IgD-negative memory B cell (primary cell): ENCODE data around the gene DGLUCY. TPM values are rescaled to one million over a fixed set of nuclear protein-coding genes. Genes with fewer than 3 reads are reported as not detected.
A peak's percentile ranks its signal among the peaks of the same experiment; 100 is the strongest.
"Not testable (repeated sequence)": the region's sequence is repeated elsewhere in the genome, so short reads cannot be mapped to it uniquely, and the experiment has no call there.

Experiments
- H3K27ac Mint-ChIP-seq, 3 donors: one replicate each; pipeline ENCODE4 v1.8.0; 2020 to 2022; ENCODE audit warnings: mild to moderate bottlenecking in 3 of 3, mixed read lengths in 3 of 3, moderate library complexity in 1 of 3
- H3K27me3 Mint-ChIP-seq: one replicate; pipeline ENCODE4 v1.8.0; 2021; ENCODE audit warnings: mixed read lengths
- H3K36me3 Mint-ChIP-seq: one replicate; pipeline ENCODE4 v1.8.0; 2020; ENCODE audit warnings: mild to moderate bottlenecking, mixed read lengths
- H3K4me1 Mint-ChIP-seq, 3 donors: one replicate each; pipeline ENCODE4 v1.8.0; 2020 to 2022; ENCODE audit warnings: mixed read lengths in 3 of 3, mild to moderate bottlenecking in 1 of 3
- H3K4me3 Mint-ChIP-seq, 4 donors: one replicate each; pipeline ENCODE4 v1.8.0; 2020 to 2022; ENCODE audit warnings: mild to moderate bottlenecking in 4 of 4, mixed read lengths in 4 of 4, moderate library complexity in 3 of 4
- H3K9me3 Mint-ChIP-seq, 3 donors: one replicate each; pipeline ENCODE4 v1.8.0; 2020 to 2021; ENCODE audit warnings: mixed read lengths in 3 of 3, mild to moderate bottlenecking in 1 of 3
- polyA plus RNA-seq: library from polyadenylated mRNA; unstranded; fragments of 300-500 nt; fragmentation: Illumina TruSeq; gene quantifications from one replicate; pipeline ENCODE4 v1.2.3, GENCODE V29; 2021

The DGLUCY gene
- polyA plus RNA-seq, 1 donor from 2014 or later, result 68.0 TPM

DNA sequence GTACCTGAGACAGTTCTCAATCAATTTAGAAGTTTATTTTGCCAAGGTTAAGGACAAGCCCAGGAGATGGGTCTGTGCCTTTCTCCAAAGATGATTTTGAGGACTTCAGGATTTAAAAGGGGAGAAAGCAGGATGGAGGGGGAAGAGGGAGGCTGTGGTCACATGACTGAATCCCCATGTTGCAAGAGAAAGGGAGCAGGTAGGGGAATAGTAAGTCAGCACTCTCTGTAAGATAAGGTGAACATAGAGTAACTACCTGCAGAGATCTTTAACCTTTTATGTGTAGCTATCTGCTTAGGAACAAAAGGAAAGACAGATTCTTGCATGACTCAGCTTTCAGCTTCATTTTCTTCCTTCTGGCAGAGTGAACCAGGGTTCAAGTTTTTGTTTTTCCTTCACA is 25.9 kb downstream of the DGLUCY start:
- H3K36me3 Mint-ChIP-seq, result peaks cover 4% of the 10 kb centered on the region
- no peaks in the 10 kb centered on the region for H3K27me3 Mint-ChIP-seq
- no peaks in the 10 kb centered on the region for H3K9me3 Mint-ChIP-seq
- H3K27ac Mint-ChIP-seq, result peak overlapping the region in 1 of 3 donors; percentile 73
- no peak overlapping the region for H3K4me3 Mint-ChIP-seq
- H3K4me1 Mint-ChIP-seq, result peaks cover 14 to 32% (median 22%) of the 10 kb centered on the region in 3 donors

DNA sequence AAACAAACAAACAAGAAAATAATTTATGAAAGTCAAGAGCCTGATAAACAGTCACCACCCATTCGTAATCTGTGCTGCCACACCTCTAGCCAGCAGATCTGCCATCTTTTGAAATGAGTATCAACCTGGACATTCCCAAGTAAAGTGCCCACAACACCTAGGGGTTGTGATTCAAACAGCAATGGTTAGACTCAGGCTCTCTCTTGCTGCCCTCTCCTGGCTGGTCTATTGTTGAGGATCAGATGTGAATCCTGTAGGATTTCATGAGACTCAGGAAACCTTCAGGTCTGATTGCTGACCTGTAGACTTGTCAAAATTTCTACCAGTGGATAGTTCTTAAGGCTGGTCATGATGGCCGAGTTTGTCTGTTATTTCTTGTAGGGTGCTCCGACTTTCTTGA is 26.8 kb downstream of the DGLUCY start:
- H3K27me3 Mint-ChIP-seq, result no peaks in the 10 kb centered on the region
- no peaks in the 10 kb centered on the region for H3K9me3 Mint-ChIP-seq
- H3K27ac Mint-ChIP-seq, result peak overlapping the region in 2 of 3 donors; percentile 12 to 73
- peaks cover 6% of the 10 kb centered on the region for H3K36me3 Mint-ChIP-seq
- H3K4me1 Mint-ChIP-seq, result peaks cover 14 to 32% (median 22%) of the 10 kb centered on the region in 3 donors
- H3K4me3 Mint-ChIP-seq, result peak overlapping the region in 1 of 4 donors; percentile 10

DNA sequence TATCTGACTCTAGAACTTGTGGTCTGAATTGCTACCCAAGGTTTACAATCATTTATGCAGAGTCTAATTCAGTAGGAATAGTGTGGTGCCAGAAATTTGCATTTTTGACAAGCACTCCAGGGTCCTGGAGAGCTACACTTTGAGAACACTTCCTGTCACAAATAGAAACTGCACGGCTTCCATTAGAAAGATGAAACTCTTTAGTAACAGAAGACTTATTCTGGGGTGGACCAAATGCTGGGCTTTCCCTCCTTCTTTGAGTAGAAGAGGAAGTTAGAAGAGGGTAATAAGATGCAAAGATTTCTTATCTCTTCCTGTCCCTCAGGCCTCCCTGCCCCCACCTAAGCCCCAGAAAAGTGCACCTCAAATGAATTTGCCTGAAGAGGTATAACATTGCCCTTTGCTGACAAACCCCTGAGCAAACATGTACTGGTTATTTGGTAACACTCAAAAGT is 28.4 kb downstream of the DGLUCY start:
- H3K9me3 Mint-ChIP-seq, result no peaks in the 10 kb centered on the region
- H3K27me3 Mint-ChIP-seq, result no peaks in the 10 kb centered on the region
- peaks cover 14 to 32% (median 22%) of the 10 kb centered on the region in 3 donors for H3K4me1 Mint-ChIP-seq
- H3K36me3 Mint-ChIP-seq, result peaks cover 5% of the 10 kb centered on the region
- H3K27ac Mint-ChIP-seq, result peak overlapping the region; percentile 79 to 96 (median 90)
- peak overlapping the region in 3 of 4 donors; percentile 31 to 88 (median 85) for H3K4me3 Mint-ChIP-seq

DNA sequence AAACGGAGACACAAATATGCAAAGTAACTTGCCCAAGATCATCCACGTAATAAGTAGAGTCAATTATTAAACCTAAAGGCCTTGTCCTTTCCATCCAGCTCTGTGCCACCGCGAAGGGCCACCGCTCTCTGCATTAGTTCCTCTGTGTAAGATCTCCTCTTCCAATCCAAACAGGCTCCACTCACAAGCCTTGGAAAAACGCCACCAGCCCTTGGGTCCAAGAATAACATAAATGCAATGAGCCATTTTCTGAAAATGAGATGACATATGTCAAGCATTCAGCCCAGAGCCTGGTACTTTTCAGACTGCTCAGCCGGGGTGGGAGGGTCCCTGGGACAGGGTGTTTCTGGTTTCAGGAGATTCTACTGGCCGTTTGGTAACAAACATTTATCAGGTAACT is 30.0 kb downstream of the DGLUCY start:
- no peaks in the 10 kb centered on the region for H3K27me3 Mint-ChIP-seq
- H3K36me3 Mint-ChIP-seq, result peaks cover 4% of the 10 kb centered on the region
- H3K27ac Mint-ChIP-seq, result peak overlapping the region in 1 of 3 donors; percentile 47
- peaks cover 14 to 28% (median 22%) of the 10 kb centered on the region in 3 donors for H3K4me1 Mint-ChIP-seq
- no peak overlapping the region for H3K4me3 Mint-ChIP-seq
- H3K9me3 Mint-ChIP-seq, result no peaks in the 10 kb centered on the region

DNA sequence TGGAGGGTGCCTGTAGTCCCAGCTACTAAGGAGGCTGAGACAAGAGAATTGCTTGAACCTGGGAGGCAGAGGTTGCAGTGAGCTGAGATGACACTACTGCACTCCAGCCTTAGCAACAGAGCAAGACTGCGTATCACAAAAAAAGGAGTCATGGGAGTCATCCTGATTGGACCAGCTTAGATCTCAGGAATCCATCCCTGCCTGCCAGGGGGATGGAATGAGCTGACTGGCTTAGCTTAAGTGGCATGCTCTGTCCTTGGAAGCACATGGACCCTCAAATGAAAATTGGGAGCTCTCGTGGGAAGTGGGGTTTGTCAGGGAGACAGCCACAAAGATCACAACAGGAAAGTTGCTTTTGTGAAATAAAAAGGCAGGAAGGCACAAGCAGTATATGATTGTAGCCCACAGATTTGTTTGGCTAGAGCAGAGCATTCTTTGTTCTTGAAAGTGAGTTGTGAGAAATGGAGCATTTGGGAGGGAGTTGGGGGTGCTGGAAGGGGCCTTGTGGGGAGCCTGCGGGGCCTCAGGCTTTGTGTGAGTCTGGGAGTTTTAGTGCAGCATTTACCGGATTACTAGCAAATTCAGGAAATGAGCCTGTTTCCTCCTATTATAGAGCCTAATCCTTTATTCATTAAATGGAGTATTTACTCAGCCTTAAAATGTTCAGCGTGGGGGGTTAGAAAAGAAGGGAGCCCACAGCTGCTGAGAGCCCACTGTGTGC is 30.7 kb downstream of the DGLUCY start:
- H3K27me3 Mint-ChIP-seq, result no peaks in the 10 kb centered on the region
- no peak overlapping the region for H3K4me3 Mint-ChIP-seq
- peaks cover 4% of the 10 kb centered on the region for H3K36me3 Mint-ChIP-seq
- H3K27ac Mint-ChIP-seq, result peak overlapping the region in 1 of 3 donors; percentile 47
- peaks cover 14 to 27% (median 22%) of the 10 kb centered on the region in 3 donors for H3K4me1 Mint-ChIP-seq
- no peaks in the 10 kb centered on the region for H3K9me3 Mint-ChIP-seq

DNA sequence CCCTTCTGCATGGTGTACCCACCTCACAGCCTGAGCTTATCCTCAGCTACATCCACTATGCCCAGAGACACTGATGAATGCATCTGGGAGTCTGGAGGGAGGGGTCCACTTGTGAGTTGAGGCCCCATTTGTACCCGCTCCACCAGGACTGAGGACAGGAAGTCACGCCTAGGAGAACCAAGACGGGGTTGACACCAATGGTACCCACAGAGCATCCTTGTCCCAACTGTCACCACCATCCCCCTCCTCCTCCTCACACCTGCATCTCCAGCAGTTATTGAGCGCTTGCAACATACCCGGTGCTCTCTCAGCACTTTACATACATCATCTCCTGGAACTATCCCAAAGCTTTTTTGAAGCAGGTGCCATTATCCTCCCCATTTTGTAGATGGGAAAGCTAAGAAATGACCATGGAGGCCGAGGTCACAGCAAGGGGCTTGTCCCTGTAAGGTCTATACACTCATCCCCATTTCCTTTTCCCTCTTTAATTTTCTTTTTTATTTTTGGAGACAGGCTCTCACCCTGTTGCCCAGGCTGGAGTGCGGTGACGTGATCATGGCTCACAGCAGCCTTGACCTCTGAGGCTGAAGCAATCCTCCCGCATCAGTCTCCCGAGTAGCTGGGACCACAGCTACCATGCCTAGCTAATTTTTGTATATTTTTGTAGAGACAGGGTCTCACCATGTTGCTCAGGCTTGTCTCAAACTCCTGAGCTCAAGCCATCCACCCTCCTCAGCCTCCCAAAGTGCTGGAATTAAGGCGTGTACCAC is 31.7 kb downstream of the DGLUCY start:
- peaks cover 13 to 24% (median 17%) of the 10 kb centered on the region in 3 donors for H3K4me1 Mint-ChIP-seq
- peak overlapping the region in 1 of 3 donors; percentile 62 for H3K27ac Mint-ChIP-seq
- H3K4me3 Mint-ChIP-seq, result peak overlapping the region in 1 of 4 donors; percentile 60
- peaks cover 4% of the 10 kb centered on the region for H3K36me3 Mint-ChIP-seq
- no peaks in the 10 kb centered on the region for H3K27me3 Mint-ChIP-seq
- no peaks in the 10 kb centered on the region for H3K9me3 Mint-ChIP-seq

DNA sequence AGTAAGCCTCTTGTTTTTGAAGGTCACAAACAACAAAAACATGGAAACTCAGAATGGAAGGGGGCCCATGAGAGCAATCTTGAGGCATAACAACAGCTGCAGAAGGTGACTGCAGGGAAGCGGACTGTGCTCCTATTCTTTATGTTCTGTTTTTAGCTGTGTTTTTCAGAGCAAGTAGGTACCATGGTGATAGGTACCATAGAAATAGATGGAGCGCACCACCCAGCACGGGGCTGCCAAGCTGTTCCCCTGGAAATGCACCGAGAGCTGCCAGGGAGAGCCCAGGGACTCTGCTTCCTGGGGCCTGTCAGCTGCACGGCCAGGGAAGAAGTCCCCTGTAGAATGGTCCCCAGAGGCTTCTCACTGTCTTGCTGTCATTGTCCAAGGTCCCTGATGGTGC is 32.8 kb downstream of the DGLUCY start:
- Mint-ChIP-seq H3K27me3 (no peaks in the 10 kb centered on the region), H3K36me3 (peaks cover 4% of the 10 kb centered on the region), H3K9me3 (no peaks in the 10 kb centered on the region), H3K4me3 (no peak overlapping the region), H3K4me1 (peaks cover 9 to 24% (median 14%) of the 10 kb centered on the region in 3 donors), H3K27ac (no peak overlapping the region)

DNA sequence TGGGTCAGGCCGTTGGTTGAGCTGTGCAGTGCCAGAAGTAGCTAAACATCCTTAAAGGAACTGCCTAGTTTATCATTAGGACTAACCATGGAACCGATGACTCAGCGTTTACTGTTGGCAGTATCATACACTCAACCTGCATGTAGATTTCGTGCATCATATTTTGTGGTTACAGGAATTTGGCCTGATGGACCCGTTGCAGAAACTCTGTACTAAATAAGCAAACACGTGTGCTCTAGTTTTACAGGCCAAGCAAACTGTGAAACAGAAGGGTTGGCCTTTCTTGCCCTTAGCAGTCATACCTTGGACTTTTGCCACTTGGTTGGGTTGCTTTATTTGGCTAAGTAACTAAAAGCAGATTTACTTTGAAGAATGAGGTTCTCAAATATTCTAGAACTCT is 35.6 kb downstream of the DGLUCY start:
- Mint-ChIP-seq H3K4me1 (peaks cover 0 to 5% (median 5%) of the 10 kb centered on the region in 3 donors), H3K27ac (no peak overlapping the region), H3K27me3 (no peaks in the 10 kb centered on the region), H3K4me3 (no peak overlapping the region), H3K9me3 (no peaks in the 10 kb centered on the region), H3K36me3 (peaks cover 4% of the 10 kb centered on the region)

DNA sequence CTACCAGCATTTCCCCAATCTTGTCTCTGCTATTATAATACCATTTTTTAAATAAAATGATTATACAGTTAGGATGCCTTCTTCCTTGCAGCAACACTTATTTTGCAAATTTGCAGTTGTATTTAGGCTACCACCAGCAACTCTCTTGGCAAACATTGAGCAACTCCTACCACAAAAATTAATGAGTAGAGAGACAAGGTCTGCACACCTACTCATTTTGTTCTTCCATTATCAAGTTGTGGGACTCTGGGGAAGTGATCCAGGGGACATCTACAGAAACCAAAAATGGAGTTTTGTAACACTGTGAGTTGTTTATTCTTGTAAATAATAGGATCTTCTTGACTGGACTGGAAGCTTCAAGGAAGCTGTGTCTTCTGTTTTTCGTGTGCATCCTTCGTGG is 38.6 kb downstream of the DGLUCY start:
- H3K27ac Mint-ChIP-seq, result peak overlapping the region in 1 of 3 donors; percentile 40
- H3K9me3 Mint-ChIP-seq, result no peaks in the 10 kb centered on the region
- H3K27me3 Mint-ChIP-seq, result no peaks in the 10 kb centered on the region
- no peak overlapping the region for H3K4me3 Mint-ChIP-seq
- no peaks in the 10 kb centered on the region for H3K36me3 Mint-ChIP-seq
- H3K4me1 Mint-ChIP-seq, result peaks cover 2 to 6% (median 5%) of the 10 kb centered on the region in 3 donors

DNA sequence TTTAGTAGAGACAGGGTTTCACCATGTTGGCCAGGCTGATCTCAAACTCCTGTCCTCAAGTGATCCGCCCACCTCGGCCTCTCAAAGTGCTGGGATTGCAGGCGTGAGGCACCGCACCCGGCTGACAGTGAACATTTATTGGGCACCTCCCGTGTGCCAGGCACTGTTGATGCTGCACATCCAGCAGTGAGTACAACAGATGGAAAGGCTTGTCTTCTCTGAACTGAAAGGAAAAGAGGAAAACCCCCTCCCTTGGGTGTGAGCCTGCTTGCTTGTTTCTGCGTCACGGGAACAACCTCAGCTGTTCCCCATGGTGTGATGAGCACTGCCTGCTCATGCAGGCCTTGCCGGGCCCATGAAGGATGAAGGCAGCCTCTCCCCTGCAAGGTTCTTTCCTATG is 39.5 kb downstream of the DGLUCY start:
- Mint-ChIP-seq H3K27ac (no peak overlapping the region), H3K27me3 (no peaks in the 10 kb centered on the region), H3K9me3 (no peaks in the 10 kb centered on the region), H3K4me3 (no peak overlapping the region), H3K4me1 (peaks cover 2 to 6% (median 5%) of the 10 kb centered on the region in 3 donors), H3K36me3 (no peaks in the 10 kb centered on the region)

DNA sequence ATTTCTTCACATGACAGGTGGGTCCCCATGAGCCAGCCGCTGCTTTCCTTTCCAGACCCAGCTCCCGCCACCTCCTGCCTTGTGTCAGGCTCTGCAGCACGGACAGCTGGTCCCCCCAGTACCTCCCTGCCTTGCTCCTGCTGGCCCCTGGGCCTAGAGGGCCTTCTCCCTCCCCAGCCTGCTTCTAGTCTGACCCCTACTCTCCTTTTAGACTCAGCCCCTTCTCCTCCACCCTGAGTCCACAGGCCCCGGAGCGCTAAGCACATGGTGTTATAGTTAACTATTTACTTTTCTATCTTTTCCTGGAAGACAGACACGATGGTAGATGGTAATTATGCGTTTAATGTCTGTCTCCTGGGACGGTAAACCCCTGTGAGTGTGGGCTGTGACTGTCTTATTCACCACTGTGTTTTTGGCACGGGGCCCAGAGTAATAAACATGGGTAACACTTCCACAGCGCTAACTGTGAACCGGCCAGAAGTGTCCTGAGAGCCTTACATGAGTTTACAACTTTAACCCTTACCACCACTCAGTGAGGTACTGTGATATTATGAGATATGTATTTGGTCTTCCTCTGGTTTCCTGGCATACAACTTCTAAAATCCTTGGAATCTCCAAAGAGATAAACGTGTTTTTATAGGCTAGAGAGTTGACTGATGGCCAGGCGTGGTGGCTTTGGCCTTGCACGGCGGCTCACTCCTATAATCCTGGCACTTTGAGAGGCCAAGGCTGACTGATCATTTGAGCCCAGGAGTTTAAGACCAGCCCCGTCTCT is 41.2 kb downstream of the DGLUCY start:
- Mint-ChIP-seq H3K27ac (no peak overlapping the region), H3K36me3 (no peaks in the 10 kb centered on the region), H3K4me3 (no peak overlapping the region), H3K4me1 (peaks cover 2 to 6% (median 5%) of the 10 kb centered on the region in 3 donors), H3K27me3 (no peaks in the 10 kb centered on the region), H3K9me3 (no peaks in the 10 kb centered on the region)

DNA sequence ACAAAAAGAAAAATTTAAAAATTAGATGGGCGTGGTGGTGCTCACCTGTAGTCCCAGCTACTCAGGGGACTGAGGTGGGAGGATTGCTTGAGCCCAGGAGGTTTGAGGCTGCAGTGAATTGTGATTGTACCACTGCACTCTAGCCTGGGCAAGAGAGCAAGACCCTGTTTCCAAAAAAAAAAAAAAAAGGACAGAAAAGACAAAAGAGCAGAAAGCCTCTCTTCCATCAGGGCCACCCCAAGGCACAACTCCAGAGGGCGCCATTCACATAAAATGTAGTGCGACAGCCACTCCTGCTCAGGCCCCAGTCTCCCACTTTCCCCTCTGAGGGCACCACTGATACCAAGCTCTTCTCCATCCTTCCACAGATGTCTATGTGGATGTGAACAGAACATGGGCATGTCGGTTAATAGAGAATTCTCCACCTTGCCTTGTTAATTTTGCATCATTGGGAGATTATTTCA is 41.8 kb downstream of the DGLUCY start:
- H3K27ac Mint-ChIP-seq, result no peak overlapping the region
- peaks cover 2 to 6% (median 5%) of the 10 kb centered on the region in 3 donors for H3K4me1 Mint-ChIP-seq
- H3K4me3 Mint-ChIP-seq, result no peak overlapping the region
- H3K27me3 Mint-ChIP-seq, result no peaks in the 10 kb centered on the region
- no peaks in the 10 kb centered on the region for H3K9me3 Mint-ChIP-seq
- H3K36me3 Mint-ChIP-seq, result no peaks in the 10 kb centered on the region

DNA sequence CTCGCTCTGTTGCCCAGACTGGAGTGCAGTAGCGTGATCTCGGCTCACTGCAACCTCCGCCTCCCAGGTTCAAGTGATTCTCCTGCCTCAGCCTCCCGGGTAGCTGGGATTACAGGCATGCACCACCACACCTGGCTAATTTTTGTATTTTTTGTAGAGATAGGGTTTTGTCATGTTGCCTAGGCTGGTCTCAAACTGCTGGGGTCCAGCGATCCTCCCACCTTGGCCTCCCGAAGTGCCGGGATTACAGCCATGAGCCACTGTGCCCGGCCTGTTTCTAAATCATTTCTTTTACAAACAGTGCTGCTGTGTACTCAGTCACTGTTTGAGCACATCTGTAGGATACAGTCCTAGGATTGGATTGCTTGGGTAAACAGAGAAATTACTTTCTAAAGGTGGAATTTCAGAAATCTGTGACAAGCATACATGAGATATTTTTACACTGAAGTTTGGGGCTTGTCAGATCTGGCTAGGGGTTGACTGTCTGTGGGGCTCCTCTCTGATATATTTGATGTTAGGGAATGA is 42.3 kb downstream of the DGLUCY start:
- H3K4me3 Mint-ChIP-seq, result not testable (repeated sequence)

DNA sequence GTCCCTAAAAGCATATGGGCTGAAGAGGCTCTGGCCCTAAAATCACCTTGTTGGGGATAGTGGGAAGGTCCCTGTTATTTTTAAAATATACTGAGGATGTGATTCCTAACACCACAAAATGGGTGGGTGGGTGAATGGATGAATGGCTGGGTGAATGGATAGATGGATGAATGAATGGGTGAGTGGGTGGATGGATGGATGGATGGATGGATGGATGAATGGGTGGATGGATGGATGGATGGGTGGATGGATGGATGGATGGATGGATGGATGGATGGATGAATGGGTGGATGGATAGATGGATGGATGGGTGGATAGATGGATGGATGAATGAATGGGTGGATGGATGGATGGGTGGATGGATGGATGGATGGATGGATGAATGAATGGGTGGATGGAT is 43.0 kb downstream of the DGLUCY start:
- H3K4me3 Mint-ChIP-seq, H3K36me3 Mint-ChIP-seq, H3K9me3 Mint-ChIP-seq, H3K27me3 Mint-ChIP-seq, H3K27ac Mint-ChIP-seq, H3K4me1 Mint-ChIP-seq: not testable (repeated sequence)

More for the DNA sequence above, 42.3 kb downstream of the DGLUCY start:
- peak overlapping the region in 1 of 3 donors; percentile 18 for H3K27ac Mint-ChIP-seq
- H3K4me1 Mint-ChIP-seq, H3K36me3 Mint-ChIP-seq, H3K27me3 Mint-ChIP-seq, H3K9me3 Mint-ChIP-seq: not testable (repeated sequence)
